ENCODE measurements around the gene CHD2.

The CHD2 gene

DNA sequence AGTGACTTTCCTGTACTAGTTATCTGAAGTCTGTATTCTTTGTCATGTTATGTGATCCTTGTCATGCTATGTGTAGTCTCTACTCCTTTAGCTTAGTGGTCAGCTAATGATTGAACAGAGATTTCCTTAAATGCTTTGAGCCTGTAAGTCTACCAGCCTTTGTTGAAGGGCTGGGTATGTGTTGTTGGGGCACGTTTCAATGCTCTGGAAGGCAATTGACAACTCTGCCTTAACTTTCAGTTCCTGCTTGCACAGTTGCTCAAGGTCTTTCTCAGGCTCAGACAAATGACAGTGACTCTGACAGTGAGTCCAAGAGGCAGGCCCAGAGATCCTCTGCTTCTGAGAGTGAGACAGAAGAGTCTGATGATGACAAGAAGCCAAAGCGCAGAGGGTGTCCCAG lies 89.3 kb downstream of the CHD2 start:
- H3K18ac ChIP-seq (ENCODE audit: low read depth in 1 of 2, low read length in 2 of 2): no peak overlapping the region
- H3K9ac ChIP-seq (ENCODE audit: low read length): no peak overlapping the region
- H3K4ac ChIP-seq (ENCODE audit: low read depth in 1 of 2, low read length in 2 of 2): no peak overlapping the region
- no peak overlapping the region for H4K8ac ChIP-seq (ENCODE audit: low read length)
- no peaks in the 10 kb centered on the region for H3K9me3 ChIP-seq (ENCODE audit: control insufficient read depth, low read length)
- H3K14ac ChIP-seq (ENCODE audit: low read length in 2 of 2): no peak overlapping the region
- peak overlapping the region; percentile 25 for H3K27ac ChIP-seq (ENCODE audit: low read length, poor library complexity, severe bottlenecking)
- H2BK5ac ChIP-seq (ENCODE audit: low read depth, low read length, poor library complexity, severe bottlenecking): no peak overlapping the region
- H3K23ac ChIP-seq (ENCODE audit: low read length in 2 of 2): no peak overlapping the region
- H2BK12ac ChIP-seq (ENCODE audit: low read length in 2 of 2): no peak overlapping the region
- H2AFZ ChIP-seq (ENCODE audit: low read depth, low read length): no peak overlapping the region
- peaks cover 32 to 97% of the 10 kb centered on the region in 2 experiments for H3K36me3 ChIP-seq (ENCODE audit: control insufficient read depth in 1 of 2, insufficient read depth in 2 of 2, low read depth in 1 of 2, low read length in 2 of 2)
- DNase-seq: no peak
- H3K4me2 ChIP-seq (ENCODE audit: low read length, poor library complexity, severe bottlenecking): no peak overlapping the region
- no peak overlapping the region for H3K4me3 ChIP-seq (ENCODE audit: insufficient read depth in 1 of 2, low read depth in 1 of 2, low read length in 2 of 2)
- WGBS: 91% methylated on average over 2 of the region's 2 CpGs
- H3K27me3 ChIP-seq (ENCODE audit: control insufficient read depth in 1 of 2, insufficient read depth in 1 of 2, low read length in 2 of 2): no peaks in the 10 kb centered on the region
- H3K4me1 ChIP-seq (ENCODE audit: control insufficient read depth, insufficient read depth, low read depth, low read length): peaks cover 2% of the 10 kb centered on the region
- H3K79me1 ChIP-seq (replicated peaks; ENCODE audit: low read length, poor library complexity, severe bottlenecking): peaks cover 18% of the 10 kb centered on the region
- no peak overlapping the region for H2AK5ac ChIP-seq (ENCODE audit: low read length, severe bottlenecking)
- H2BK120ac ChIP-seq (ENCODE audit: low read depth, low read length): no peak overlapping the region
- no peak overlapping the region for H4K91ac ChIP-seq (ENCODE audit: low read length)
- no peak overlapping the region for H2BK15ac ChIP-seq (ENCODE audit: low read depth, poor library complexity, severe bottlenecking)

DNA sequence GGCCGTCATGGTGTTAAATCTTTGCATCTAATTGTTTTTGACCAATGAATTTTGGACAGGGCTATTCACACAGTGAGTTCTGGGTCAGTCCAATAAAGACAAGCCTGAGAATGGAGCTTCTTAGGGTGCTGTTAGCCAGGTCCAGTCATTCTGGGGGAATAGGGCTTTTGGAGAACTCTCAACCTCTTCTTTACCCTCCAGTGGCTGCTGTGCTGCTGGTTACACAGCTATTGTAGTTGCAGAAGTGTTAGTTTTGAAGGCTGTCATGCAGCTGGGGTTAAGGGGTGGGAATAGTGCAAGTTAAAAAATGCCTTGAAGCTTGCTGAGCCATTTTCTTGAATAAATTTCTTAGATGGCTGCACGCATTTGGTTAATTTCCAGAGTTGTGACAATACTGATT lies 89.9 kb downstream of the CHD2 start:
- Histone ChIP-seq H3K14ac (ENCODE audit: low read length in 2 of 2) (no peak overlapping the region), H2AFZ (ENCODE audit: low read depth, low read length) (no peak overlapping the region), H3K4ac (ENCODE audit: low read depth in 1 of 2, low read length in 2 of 2) (no peak overlapping the region), H2BK15ac (ENCODE audit: low read depth, poor library complexity, severe bottlenecking) (no peak overlapping the region), H3K9ac (ENCODE audit: low read length) (no peak overlapping the region), H3K27me3 (ENCODE audit: control insufficient read depth in 1 of 2, insufficient read depth in 1 of 2, low read length in 2 of 2) (no peaks in the 10 kb centered on the region), H4K91ac (ENCODE audit: low read length) (no peak overlapping the region), H3K18ac (ENCODE audit: low read depth in 1 of 2, low read length in 2 of 2) (no peak overlapping the region), H4K8ac (ENCODE audit: low read length) (no peak overlapping the region), H3K9me3 (ENCODE audit: control insufficient read depth, low read length) (no peaks in the 10 kb centered on the region), H3K79me1 (replicated peaks; ENCODE audit: low read length, poor library complexity, severe bottlenecking) (peaks cover 19% of the 10 kb centered on the region), H3K36me3 (ENCODE audit: control insufficient read depth in 1 of 2, insufficient read depth in 2 of 2, low read depth in 1 of 2, low read length in 2 of 2) (peaks cover 32 to 97% of the 10 kb centered on the region in 2 experiments), H3K4me2 (ENCODE audit: low read length, poor library complexity, severe bottlenecking) (no peak overlapping the region), H2BK120ac (ENCODE audit: low read depth, low read length) (no peak overlapping the region), H3K27ac (ENCODE audit: low read length, poor library complexity, severe bottlenecking) (no peak overlapping the region), H2AK5ac (ENCODE audit: low read length, severe bottlenecking) (no peak overlapping the region), H3K4me1 (ENCODE audit: control insufficient read depth, insufficient read depth, low read depth, low read length) (peaks cover 2% of the 10 kb centered on the region), H3K4me3 (ENCODE audit: insufficient read depth in 1 of 2, low read depth in 1 of 2, low read length in 2 of 2) (no peak overlapping the region), H3K23ac (ENCODE audit: low read length in 2 of 2) (no peak overlapping the region), H2BK12ac (ENCODE audit: low read length in 2 of 2) (no peak overlapping the region), H2BK5ac (ENCODE audit: low read depth, low read length, poor library complexity, severe bottlenecking) (no peak overlapping the region)
- WGBS: 96% methylated on average over 2 of the region's 2 CpGs
- no peak for DNase-seq

DNA sequence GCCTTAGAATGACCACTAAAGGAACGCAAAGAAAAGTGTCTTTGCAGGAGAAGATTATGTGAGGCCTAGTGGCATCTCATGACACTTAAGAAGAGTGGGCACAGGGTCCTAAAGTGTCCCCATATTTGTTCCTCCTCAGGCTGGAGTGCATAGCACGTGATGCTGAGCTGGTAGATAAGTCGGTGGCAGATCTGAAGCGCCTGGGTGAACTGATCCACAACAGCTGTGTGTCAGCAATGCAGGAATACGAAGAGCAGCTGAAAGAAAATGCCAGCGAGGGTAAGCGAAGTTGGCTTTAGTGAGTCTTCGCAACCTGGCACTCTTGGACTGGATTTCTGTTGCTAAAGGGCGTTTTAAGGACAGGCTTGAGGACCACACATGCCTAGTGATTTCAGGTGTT lies 92.6 kb downstream of the CHD2 start:
- no peak overlapping the region for H3K9ac ChIP-seq (ENCODE audit: low read length)
- no peak for DNase-seq
- H3K36me3 ChIP-seq (ENCODE audit: control insufficient read depth in 1 of 2, insufficient read depth in 2 of 2, low read depth in 1 of 2, low read length in 2 of 2): peaks cover 26 to 96% of the 10 kb centered on the region in 2 experiments
- peaks cover 2% of the 10 kb centered on the region for H3K4me1 ChIP-seq (ENCODE audit: control insufficient read depth, insufficient read depth, low read depth, low read length)
- H3K4me2 ChIP-seq (ENCODE audit: low read length, poor library complexity, severe bottlenecking): no peak overlapping the region
- 91% methylated on average over 9 of the region's 9 CpGs for WGBS
- peak overlapping the region in 1 of 2 experiments; percentile 64 for H3K23ac ChIP-seq (ENCODE audit: low read length in 2 of 2)
- H2AK5ac ChIP-seq (ENCODE audit: low read length, severe bottlenecking): no peak overlapping the region
- no peak overlapping the region for H2BK12ac ChIP-seq (ENCODE audit: low read length in 2 of 2)
- no peak overlapping the region for H3K27ac ChIP-seq (ENCODE audit: low read length, poor library complexity, severe bottlenecking)
- no peak overlapping the region for H4K91ac ChIP-seq (ENCODE audit: low read length)
- no peak overlapping the region for H2BK120ac ChIP-seq (ENCODE audit: low read depth, low read length)
- H3K27me3 ChIP-seq (ENCODE audit: control insufficient read depth in 1 of 2, insufficient read depth in 1 of 2, low read length in 2 of 2): no peaks in the 10 kb centered on the region
- H4K8ac ChIP-seq (ENCODE audit: low read length): no peak overlapping the region
- H3K4me3 ChIP-seq (ENCODE audit: insufficient read depth in 1 of 2, low read depth in 1 of 2, low read length in 2 of 2): no peak overlapping the region
- H3K18ac ChIP-seq (ENCODE audit: low read depth in 1 of 2, low read length in 2 of 2): no peak overlapping the region
- no peak overlapping the region for H3K4ac ChIP-seq (ENCODE audit: low read depth in 1 of 2, low read length in 2 of 2)
- H3K9me3 ChIP-seq (ENCODE audit: control insufficient read depth, low read length): no peaks in the 10 kb centered on the region
- H2AFZ ChIP-seq (ENCODE audit: low read depth, low read length): no peak overlapping the region
- peaks cover 13% of the 10 kb centered on the region for H3K79me1 ChIP-seq (replicated peaks; ENCODE audit: low read length, poor library complexity, severe bottlenecking)
- no peak overlapping the region for H3K14ac ChIP-seq (ENCODE audit: low read length in 2 of 2)
- H2BK15ac ChIP-seq (ENCODE audit: low read depth, poor library complexity, severe bottlenecking): no peak overlapping the region
- H2BK5ac ChIP-seq (ENCODE audit: low read depth, low read length, poor library complexity, severe bottlenecking): no peak overlapping the region

DNA sequence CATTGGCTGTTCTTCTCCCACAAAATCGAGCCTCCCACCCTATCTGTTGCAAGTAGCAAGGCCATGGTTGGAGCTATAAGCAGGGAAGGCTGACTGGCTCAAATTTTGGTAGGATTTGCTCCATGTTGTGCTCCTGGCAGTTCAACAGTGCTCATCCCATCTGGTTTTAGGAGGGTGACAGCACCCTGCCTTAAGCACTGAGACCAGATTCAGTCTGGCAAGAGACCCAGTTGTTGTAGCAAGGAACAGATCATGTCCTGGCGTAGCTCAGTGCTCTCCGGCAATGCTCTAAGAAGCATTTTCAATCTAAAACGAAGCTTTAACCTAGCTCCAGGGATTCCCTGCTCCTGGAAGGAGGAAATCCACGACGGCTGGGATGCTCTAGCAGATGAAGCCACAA lies 97.7 kb downstream of the CHD2 start:
- no peak for DNase-seq
- Histone ChIP-seq H3K9me3 (ENCODE audit: control insufficient read depth, low read length) (no peaks in the 10 kb centered on the region), H3K14ac (ENCODE audit: low read length in 2 of 2) (no peak overlapping the region), H3K27ac (ENCODE audit: low read length, poor library complexity, severe bottlenecking) (no peak overlapping the region), H3K36me3 (ENCODE audit: control insufficient read depth in 1 of 2, insufficient read depth in 2 of 2, low read depth in 1 of 2, low read length in 2 of 2) (peaks cover 36 to 95% of the 10 kb centered on the region in 2 experiments), H3K4me1 (ENCODE audit: control insufficient read depth, insufficient read depth, low read depth, low read length) (peaks cover 1% of the 10 kb centered on the region), H3K4me3 (ENCODE audit: insufficient read depth in 1 of 2, low read depth in 1 of 2, low read length in 2 of 2) (no peak overlapping the region), H4K91ac (ENCODE audit: low read length) (no peak overlapping the region), H2BK12ac (ENCODE audit: low read length in 2 of 2) (no peak overlapping the region), H3K4ac (ENCODE audit: low read depth in 1 of 2, low read length in 2 of 2) (no peak overlapping the region), H2AK5ac (ENCODE audit: low read length, severe bottlenecking) (no peak overlapping the region), H3K79me1 (replicated peaks; ENCODE audit: low read length, poor library complexity, severe bottlenecking) (peaks cover 22% of the 10 kb centered on the region), H2AFZ (ENCODE audit: low read depth, low read length) (no peak overlapping the region), H3K27me3 (ENCODE audit: control insufficient read depth in 1 of 2, insufficient read depth in 1 of 2, low read length in 2 of 2) (no peaks in the 10 kb centered on the region), H3K9ac (ENCODE audit: low read length) (no peak overlapping the region), H3K23ac (ENCODE audit: low read length in 2 of 2) (no peak overlapping the region), H2BK120ac (ENCODE audit: low read depth, low read length) (no peak overlapping the region), H2BK5ac (ENCODE audit: low read depth, low read length, poor library complexity, severe bottlenecking) (no peak overlapping the region), H3K4me2 (ENCODE audit: low read length, poor library complexity, severe bottlenecking) (no peak overlapping the region), H3K18ac (ENCODE audit: low read depth in 1 of 2, low read length in 2 of 2) (no peak overlapping the region), H2BK15ac (ENCODE audit: low read depth, poor library complexity, severe bottlenecking) (no peak overlapping the region), H4K8ac (ENCODE audit: low read length) (no peak overlapping the region)
- over 99% methylated on average over 6 of the region's 6 CpGs for WGBS

All from mesenchymal stem cell (in vitro differentiated cells and primary cell).